Astrocyte (in vitro differentiated cells and primary cell): ENCODE measurements around the gene ANKFY1. TPM values are rescaled to one million over a fixed set of nuclear protein-coding genes. Genes with fewer than 3 reads are reported as not detected.

ENCODE experiments used
- DNase-seq: peaks from one replicate; pipeline ENCODE4 v3.0.0-alpha.2; 2010; ENCODE audit warnings: low read depth
- FAIRE-seq: peaks from 2 replicates; lab custom pipeline; 2011; peaks lifted over from hg19 to GRCh38; lab: Jason Lieb, UNC
- H2AFZ ChIP-seq: 2 replicates; pipeline ENCODE4 v1.6.0; 2012; ENCODE audit warnings: low read depth, low read length, inconsistent platforms
- H3K27ac ChIP-seq: 2 replicates; pipeline ENCODE4 v1.5.1; 2011; ENCODE audit warnings: low read depth, low read length, inconsistent platforms
- H3K27me3 ChIP-seq: 2 replicates; pipeline ENCODE4 v1.6.0; 2011; ENCODE audit warnings: low read length, inconsistent platforms; ENCODE audit not compliant: insufficient read depth
- H3K36me3 ChIP-seq: 2 replicates; pipeline ENCODE4 v1.5.1; 2011; ENCODE audit warnings: low read length, inconsistent platforms; ENCODE audit not compliant: insufficient read depth
- H3K4me1 ChIP-seq: 2 replicates; pipeline ENCODE4 v1.5.1; 2011; ENCODE audit warnings: low read length, inconsistent platforms; ENCODE audit not compliant: insufficient read depth
- H3K4me2 ChIP-seq: 2 replicates; pipeline ENCODE4 v1.6.0; 2012; ENCODE audit warnings: low read length, inconsistent platforms
- H3K4me3 ChIP-seq: 2 replicates; pipeline ENCODE4 v1.5.1; 2011; ENCODE audit warnings: low read depth, mild to moderate bottlenecking, low read length, inconsistent platforms; ENCODE audit not compliant: insufficient read depth
- H3K79me2 ChIP-seq: 2 replicates; pipeline ENCODE4 v1.6.0; 2012; ENCODE audit warnings: mild to moderate bottlenecking, low read length, inconsistent platforms; ENCODE audit not compliant: insufficient read depth
- H3K9ac ChIP-seq: 2 replicates; pipeline ENCODE4 v1.6.0; 2012; ENCODE audit warnings: mild to moderate bottlenecking, low read length, inconsistent platforms
- H3K9me3 ChIP-seq: 2 replicates; pipeline ENCODE4 v1.5.1; 2012; ENCODE audit warnings: low read depth, mild to moderate bottlenecking, low read length, inconsistent platforms; ENCODE audit not compliant: insufficient read depth
- H4K20me1 ChIP-seq: 2 replicates; pipeline ENCODE4 v1.6.0; 2012; ENCODE audit warnings: low read length, inconsistent platforms; ENCODE audit not compliant: insufficient read depth
- H3K27ac Mint-ChIP-seq: one replicate; pipeline ENCODE4 v1.8.0; 2021; ENCODE audit warnings: mild to moderate bottlenecking, mixed read lengths; ENCODE audit not compliant: unreplicated experiment
- H3K27me3 Mint-ChIP-seq: one replicate; pipeline ENCODE4 v1.8.0; 2021; ENCODE audit warnings: low read depth, mixed read lengths; ENCODE audit not compliant: unreplicated experiment
- H3K36me3 Mint-ChIP-seq: one replicate; pipeline ENCODE4 v1.8.0; 2021; ENCODE audit warnings: low read depth, mixed read lengths; ENCODE audit not compliant: unreplicated experiment
- H3K4me1 Mint-ChIP-seq: one replicate; pipeline ENCODE4 v1.8.0; 2021; ENCODE audit warnings: low read depth, mixed read lengths; ENCODE audit not compliant: unreplicated experiment
- H3K4me3 Mint-ChIP-seq: one replicate; pipeline ENCODE4 v1.8.0; 2021; ENCODE audit warnings: mild to moderate bottlenecking, moderate library complexity, mixed read lengths; ENCODE audit not compliant: unreplicated experiment
- H3K9me3 Mint-ChIP-seq: one replicate; pipeline ENCODE4 v1.8.0; 2021; ENCODE audit warnings: mild to moderate bottlenecking, mixed read lengths; ENCODE audit not compliant: unreplicated experiment
- EZH2 ChIP-seq: IDR thresholded peaks from 2 replicates; pipeline ENCODE4 v1.6.1; 2012; ENCODE audit warnings: mild to moderate bottlenecking, low read length, inconsistent platforms; ENCODE audit not compliant: insufficient read depth
- total RNA-seq: library from RNA; stranded (reverse); gene quantifications from 2 replicates; pipeline ENCODE4 v1.2.1, GENCODE V29; 2021
- TF ChIP-seq, protein P1 (sequence below): IDR thresholded peaks from 2 replicates; pipeline ENCODE4 v1.5.1; 2011; ENCODE audit warnings: low read depth, mild to moderate bottlenecking, inconsistent platforms, low read length, moderate library complexity; ENCODE audit not compliant: insufficient read depth

Gene ANKFY1
- total RNA-seq, 1 donor from 2014 or later = 52.0 TPM

DNA sequence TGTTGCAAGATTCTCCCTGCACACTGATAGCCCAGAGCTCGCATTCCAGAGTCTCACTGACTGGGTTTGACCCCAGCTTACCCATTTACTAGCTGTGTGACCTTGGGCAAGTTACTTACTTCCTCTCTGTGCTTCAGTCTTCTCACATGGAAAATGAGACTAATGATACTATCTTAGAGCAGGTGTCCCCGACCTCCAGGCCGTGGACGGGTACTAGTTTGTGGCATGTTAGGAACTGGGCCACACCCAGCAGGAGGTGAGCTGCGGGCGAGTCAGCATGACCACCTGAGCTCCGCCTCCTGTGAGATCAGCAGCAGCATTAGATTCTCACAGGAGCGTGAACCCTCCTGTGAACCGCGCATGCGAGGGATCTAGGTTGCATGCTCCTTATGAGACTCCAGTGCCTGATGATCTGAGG is 15.8 kb downstream of the ANKFY1 start:
- DNase-seq (no peak), FAIRE-seq (no peak)
- H3K9me3 Mint-ChIP-seq = no peaks in the 10 kb centered on the region
- Histone ChIP-seq H2AFZ (no peak overlapping the region), H3K27ac (no peak overlapping the region), H3K4me1 (no peaks in the 10 kb centered on the region), H3K27me3 (no peaks in the 10 kb centered on the region), H3K4me3 (no peak overlapping the region), H3K4me2 (no peak overlapping the region), H4K20me1 (peaks cover 91% of the 10 kb centered on the region), H3K9me3 (no peaks in the 10 kb centered on the region), H3K9ac (no peak overlapping the region), H3K36me3 (peaks cover 2% of the 10 kb centered on the region), H3K79me2 (peaks cover 96% of the 10 kb centered on the region)
- TF ChIP-seq EZH2 = no peak
- TF ChIP-seq, protein P1, sequence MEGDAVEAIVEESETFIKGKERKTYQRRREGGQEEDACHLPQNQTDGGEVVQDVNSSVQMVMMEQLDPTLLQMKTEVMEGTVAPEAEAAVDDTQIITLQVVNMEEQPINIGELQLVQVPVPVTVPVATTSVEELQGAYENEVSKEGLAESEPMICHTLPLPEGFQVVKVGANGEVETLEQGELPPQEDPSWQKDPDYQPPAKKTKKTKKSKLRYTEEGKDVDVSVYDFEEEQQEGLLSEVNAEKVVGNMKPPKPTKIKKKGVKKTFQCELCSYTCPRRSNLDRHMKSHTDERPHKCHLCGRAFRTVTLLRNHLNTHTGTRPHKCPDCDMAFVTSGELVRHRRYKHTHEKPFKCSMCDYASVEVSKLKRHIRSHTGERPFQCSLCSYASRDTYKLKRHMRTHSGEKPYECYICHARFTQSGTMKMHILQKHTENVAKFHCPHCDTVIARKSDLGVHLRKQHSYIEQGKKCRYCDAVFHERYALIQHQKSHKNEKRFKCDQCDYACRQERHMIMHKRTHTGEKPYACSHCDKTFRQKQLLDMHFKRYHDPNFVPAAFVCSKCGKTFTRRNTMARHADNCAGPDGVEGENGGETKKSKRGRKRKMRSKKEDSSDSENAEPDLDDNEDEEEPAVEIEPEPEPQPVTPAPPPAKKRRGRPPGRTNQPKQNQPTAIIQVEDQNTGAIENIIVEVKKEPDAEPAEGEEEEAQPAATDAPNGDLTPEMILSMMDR = no peak
- H3K36me3 Mint-ChIP-seq = peaks cover 16% of the 10 kb centered on the region
- peaks cover 25% of the 10 kb centered on the region for H3K4me1 Mint-ChIP-seq
- no peak overlapping the region for H3K27ac Mint-ChIP-seq
- H3K27me3 Mint-ChIP-seq = no peaks in the 10 kb centered on the region
- no peak overlapping the region for H3K4me3 Mint-ChIP-seq

DNA sequence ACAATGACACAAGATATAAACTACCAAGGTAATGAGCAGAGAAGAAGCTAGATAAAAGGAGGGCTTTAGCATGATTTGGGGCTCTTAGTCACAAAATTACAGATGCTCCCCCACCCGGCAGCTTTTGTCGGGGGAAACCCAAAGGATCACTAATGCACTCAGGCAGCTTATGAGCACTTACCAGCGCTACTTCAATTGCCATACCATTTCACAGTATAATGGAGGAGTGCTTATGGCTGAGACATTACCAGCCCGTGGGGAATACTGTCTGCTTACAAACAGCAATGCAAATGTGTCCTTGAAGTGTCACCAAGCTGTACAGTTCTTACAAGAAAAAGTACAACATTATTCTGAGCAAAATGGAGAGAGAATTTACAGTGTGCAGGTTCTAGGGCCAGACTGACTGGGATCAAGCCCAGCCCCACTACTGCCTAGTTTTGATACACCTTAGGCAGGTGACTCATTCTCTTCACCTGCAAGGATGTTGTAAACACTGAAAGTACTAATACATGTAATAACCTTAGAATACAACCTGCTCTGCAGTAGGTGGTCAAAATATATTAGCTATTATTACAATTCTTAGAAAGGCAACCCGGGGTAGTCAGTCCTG is 16.3 kb downstream of the ANKFY1 start:
- Histone ChIP-seq H3K4me1 (no peaks in the 10 kb centered on the region), H3K36me3 (peaks cover 2% of the 10 kb centered on the region), H3K9ac (no peak overlapping the region), H4K20me1 (peaks cover 85% of the 10 kb centered on the region), H3K79me2 (peaks cover 92% of the 10 kb centered on the region), H2AFZ (no peak overlapping the region), H3K9me3 (no peaks in the 10 kb centered on the region), H3K27me3 (no peaks in the 10 kb centered on the region), H3K4me3 (no peak overlapping the region), H3K27ac (no peak overlapping the region), H3K4me2 (no peak overlapping the region)
- H3K9me3 Mint-ChIP-seq = no peaks in the 10 kb centered on the region
- peak overlapping the region; percentile 11 for H3K4me3 Mint-ChIP-seq
- H3K27ac Mint-ChIP-seq = peak overlapping the region; percentile 6
- DNase-seq (no peak), FAIRE-seq (no peak)
- TF ChIP-seq, protein P1 = no peak
- no peak for TF ChIP-seq EZH2
- peaks cover 19% of the 10 kb centered on the region for H3K36me3 Mint-ChIP-seq
- H3K4me1 Mint-ChIP-seq = peaks cover 25% of the 10 kb centered on the region
- no peaks in the 10 kb centered on the region for H3K27me3 Mint-ChIP-seq

DNA sequence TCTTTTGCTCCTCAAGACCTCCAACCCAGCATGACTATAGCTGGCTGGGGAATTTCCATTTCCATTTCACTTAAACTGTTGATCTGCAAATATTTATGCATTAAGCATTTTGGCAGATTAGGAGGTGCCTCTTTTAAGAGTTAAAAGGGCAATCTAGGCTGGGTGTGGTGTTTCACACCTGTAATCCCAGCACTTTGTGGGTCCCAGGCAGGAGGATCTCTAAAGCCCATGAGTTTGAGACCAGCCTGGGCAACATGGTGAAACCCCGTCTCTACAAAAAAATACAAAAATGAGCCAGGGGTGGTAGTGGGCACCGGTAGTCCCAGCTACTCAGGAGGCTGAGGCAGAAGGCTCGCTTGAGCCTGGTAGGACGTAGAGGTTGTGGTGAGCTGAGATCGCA is 17.1 kb downstream of the ANKFY1 start:
- H3K4me3 Mint-ChIP-seq = no peak overlapping the region
- no peaks in the 10 kb centered on the region for H3K4me1 ChIP-seq
- peaks cover 25% of the 10 kb centered on the region for H3K4me1 Mint-ChIP-seq
- H3K36me3 ChIP-seq = peaks cover 2% of the 10 kb centered on the region
- no peak overlapping the region for H3K27ac Mint-ChIP-seq
- no peak overlapping the region for H3K4me2 ChIP-seq
- peaks cover 78% of the 10 kb centered on the region for H4K20me1 ChIP-seq
- peaks cover 89% of the 10 kb centered on the region for H3K79me2 ChIP-seq
- no peaks in the 10 kb centered on the region for H3K27me3 Mint-ChIP-seq
- DNase-seq (no peak), FAIRE-seq (no peak)
- H3K27ac ChIP-seq = no peak overlapping the region
- H3K9me3 Mint-ChIP-seq = no peaks in the 10 kb centered on the region
- H2AFZ ChIP-seq = no peak overlapping the region
- no peaks in the 10 kb centered on the region for H3K27me3 ChIP-seq
- TF ChIP-seq, protein P1 = no peak
- TF ChIP-seq EZH2 = no peak
- H3K9ac ChIP-seq = no peak overlapping the region
- H3K36me3 Mint-ChIP-seq = peaks cover 22% of the 10 kb centered on the region
- no peaks in the 10 kb centered on the region for H3K9me3 ChIP-seq
- no peak overlapping the region for H3K4me3 ChIP-seq
